D341Med (cell line): Measurements from ENCODE around the gene TNNI3K.

Source experiments
- DNase-seq: peaks from one replicate; pipeline ENCODE4 v3.0.0; 2012; ENCODE audit warnings: low spot score

The TNNI3K gene

DNA sequence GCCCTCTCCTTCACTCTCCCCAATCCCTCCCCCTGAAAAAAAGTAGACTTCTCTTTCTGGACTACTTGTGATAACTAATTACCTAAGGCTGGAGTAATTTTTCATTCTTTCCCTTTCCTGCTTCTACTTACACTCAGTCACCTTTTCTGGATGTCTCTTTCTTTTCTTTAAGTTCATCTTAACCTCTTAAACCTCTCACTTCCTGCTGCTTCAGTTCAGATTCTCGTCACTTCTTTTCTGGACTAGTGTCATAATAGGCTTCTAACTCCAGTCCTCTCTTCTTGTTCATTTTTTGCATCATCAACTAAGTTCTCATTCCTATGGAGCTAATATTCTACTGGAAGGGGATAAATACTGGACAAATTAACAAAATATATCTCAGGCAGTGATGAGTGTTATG is 201.8 kb downstream of the TNNI3K start:
- DNase-seq, result no peak

- no peak for DNase-seq
Measured at GRCh38 chr1:74452035-74452434, 216.8 kb downstream of the TNNI3K start.

DNA sequence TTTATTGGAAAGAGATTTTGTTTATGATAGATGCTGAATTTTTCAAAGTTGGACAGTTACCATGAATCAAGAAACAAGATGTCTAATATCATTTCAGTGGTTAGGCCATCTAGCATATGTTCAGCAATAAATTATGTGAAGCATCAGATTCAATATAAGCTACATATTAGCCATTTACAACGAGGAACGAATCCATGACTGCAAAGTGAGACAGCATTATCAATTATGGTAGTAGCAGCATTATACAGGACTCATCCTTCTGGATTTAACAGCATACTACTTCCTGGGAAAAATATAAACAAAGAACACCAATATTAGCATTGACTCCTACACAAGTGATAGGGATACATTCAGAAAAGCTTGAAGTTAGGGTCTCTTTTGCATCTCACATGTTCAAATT is 218.1 kb downstream of the TNNI3K start:
- DNase-seq, result no peak

DNA sequence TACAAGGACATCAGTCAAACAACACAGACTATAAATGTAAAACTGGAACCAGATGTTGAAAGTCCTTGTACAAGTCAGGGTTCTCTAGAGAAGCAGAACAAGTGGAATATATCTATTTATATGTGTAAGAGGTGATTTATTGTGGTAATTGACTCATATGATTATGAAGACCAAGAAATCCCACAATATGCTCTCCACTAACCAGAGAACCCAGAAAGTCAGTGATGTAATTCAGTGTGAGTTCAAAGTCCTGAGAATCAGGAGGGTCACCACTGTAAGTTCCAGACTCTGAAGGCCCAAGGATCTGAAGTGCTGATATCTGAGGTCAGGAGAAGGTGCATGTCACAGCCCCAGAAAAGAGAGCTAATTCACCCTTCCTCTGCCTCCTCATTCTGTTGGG is 220.2 kb downstream of the TNNI3K start:
- DNase-seq, result no peak

GRCh38 chr1:74457253-74457652 is 222.1 kb downstream of the TNNI3K start:
- no peak for DNase-seq

GRCh38 chr1:74463333-74463988 is 228.3 kb downstream of the TNNI3K start:
- no peak for DNase-seq

- DNase-seq, result no peak
Measured at GRCh38 chr1:74464037-74464436, 228.8 kb downstream of the TNNI3K start.

GRCh38 chr1:74465193-74465681 is 230.1 kb downstream of the TNNI3K start:
- no peak for DNase-seq

DNA sequence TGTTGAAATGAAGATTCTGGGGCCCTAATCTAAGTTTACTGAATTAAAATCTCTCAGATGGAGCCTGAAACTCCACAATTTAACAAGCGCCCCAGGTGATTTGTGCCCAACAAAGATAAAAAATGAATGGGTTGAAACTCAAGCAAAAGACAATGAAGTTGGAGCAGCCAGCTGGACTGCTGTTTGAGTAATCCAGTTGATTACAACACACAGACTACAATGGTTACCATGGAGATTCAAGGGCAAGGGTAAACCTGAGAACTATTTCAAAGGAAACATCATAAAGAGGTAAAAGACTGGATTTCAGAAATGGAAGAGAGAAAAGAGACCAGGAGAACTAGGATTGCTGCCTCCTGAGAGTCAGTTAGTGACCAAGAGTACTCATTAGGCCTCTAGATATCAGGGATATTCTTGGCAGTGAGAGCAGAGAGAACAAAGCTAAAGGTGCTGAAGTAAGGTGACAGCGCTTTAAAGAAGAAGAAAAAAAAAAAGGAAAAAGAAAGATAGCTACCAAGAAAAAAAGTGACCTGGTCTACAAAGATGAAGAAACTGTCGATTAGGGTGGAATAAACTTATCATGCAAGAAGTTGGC is 232.7 kb downstream of the TNNI3K start:
- no peak for DNase-seq

DNA sequence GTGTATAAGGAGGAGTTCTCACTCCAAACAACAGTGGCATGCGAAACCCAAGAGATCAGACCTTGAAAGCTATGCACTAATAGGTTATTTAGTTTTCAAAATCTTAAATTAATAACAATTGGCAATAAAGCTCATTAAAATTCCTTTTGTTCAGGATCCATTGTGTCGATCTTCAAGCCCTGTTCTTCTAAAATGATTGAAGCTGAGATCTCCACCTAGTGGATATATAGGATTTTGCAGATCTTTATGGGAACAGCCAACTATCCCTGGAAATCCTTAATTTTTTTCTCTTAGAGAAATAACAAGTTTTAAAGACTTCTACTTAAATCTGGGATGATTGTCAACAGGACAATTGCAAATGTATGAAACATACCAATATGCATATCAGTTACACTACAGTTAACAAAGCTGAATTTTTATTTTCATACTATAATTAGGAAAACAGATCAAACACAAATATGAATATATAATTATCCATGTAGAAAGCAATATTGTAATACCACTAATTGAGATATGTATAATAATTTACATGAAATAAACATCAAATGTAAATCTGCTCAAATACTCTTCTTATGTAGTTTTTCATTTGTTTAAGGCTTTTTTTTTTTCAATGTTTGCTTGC is 233.9 kb downstream of the TNNI3K start:
- DNase-seq, result peak; percentile 45

GRCh38 chr1:74470251-74470650 is 235.1 kb downstream of the TNNI3K start:
- no peak for DNase-seq

DNA sequence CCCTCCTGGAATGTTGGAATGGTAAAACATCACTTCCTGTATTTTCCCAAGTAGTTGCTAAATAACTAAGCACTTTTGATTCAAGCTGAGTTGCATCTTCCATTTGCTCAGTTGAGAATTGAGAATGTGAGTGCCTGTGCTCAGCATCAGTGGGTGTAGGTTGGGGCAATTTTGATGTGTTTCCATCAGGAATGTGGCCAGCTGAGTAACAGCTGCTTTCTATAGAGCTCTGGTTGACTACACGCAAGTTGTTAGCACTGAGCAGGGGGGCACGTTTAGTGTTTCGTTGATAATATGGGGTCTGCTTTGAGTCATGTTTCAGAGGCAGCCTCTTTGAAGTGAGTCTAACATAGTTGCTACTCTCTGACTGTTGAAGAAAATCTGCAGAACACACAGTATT is 235.7 kb downstream of the TNNI3K start:
- DNase-seq, result no peak

- no peak for DNase-seq
Measured at GRCh38 chr1:74471470-74471869, 236.3 kb downstream of the TNNI3K start.

- DNase-seq, result no peak
Measured at GRCh38 chr1:74474585-74474984, 239.4 kb downstream of the TNNI3K start.

DNA sequence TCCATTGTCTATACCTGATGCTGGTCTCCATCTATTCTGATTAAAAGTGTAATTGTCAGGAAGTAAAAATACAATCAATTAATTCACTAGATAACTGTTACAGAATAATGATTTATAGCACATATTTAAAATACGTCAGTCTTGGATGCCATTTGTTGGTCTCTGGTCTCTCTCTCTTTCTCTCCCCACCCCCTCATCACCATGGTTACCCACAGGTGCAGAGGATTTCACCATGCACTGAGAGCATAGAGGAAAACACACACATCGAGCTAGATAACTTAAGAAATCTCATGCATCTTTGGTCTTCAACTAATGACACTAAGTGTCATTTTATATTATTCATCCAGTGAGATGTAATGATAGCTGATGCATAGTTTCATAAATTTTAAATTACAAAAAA is 243.8 kb downstream of the TNNI3K start:
- DNase-seq, result no peak

DNA sequence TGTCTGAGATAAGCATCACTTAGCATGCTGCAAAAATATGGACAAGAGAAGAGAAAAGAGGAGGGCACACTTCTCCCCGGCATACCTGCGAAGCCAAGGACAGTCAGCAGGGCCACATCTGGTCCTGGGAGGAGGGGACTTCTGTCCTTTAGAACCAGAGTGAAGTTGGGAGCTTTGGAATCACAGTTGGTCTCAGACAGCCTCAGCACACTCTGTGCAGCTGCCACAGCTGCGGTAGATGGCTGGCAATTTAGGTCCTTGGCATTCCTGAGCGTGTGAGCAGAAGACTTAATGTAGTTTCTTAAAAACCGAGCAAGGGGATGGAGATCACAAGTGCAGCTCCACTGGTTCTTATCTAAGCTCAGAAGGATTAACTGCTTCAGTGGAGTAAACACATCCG is 244.9 kb downstream of the TNNI3K start:
- DNase-seq, result no peak

- DNase-seq, result no peak
Measured at GRCh38 chr1:74481607-74482006, 246.4 kb downstream of the TNNI3K start.

DNA sequence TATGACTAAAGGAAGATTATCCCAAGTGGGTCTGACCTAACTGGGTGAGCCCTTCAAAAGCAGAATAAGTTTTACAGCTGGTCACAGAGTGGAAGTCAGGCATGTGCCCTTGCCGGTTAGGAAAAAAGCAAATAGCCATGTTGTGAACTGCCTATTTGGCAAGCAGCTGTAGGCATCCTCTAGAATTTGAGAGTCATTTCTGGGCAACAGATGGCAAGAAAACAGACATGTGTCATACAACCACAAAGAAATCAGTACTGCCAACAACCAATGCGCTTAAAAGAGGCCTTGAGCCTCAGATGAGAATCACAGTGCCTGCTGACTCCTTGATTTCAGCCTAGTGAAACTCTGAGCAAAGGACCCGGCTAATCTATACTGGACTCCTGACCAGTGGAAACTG is 250.4 kb downstream of the TNNI3K start:
- DNase-seq, result no peak

- no peak for DNase-seq
Measured at GRCh38 chr1:74486036-74486435, 250.8 kb downstream of the TNNI3K start.

DNA sequence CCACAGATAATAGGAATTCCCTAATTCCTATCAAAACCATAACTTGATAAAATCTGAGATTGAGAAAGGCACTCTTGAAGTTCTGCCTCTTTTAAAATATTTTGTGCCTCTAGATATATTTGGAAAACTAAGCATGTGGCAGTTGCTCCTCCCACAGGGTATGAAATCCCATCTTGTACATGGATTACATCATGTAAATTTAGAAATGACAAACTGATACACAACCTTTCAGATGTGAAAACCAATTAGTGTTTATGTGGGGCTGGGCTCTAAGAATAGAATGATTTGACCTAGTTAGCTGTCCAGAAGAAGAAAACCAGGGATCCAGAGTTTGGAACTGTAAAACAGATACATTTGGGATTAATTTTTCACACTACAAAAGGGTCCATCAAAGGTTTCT is 261.5 kb downstream of the TNNI3K start:
- no peak for DNase-seq

DNA sequence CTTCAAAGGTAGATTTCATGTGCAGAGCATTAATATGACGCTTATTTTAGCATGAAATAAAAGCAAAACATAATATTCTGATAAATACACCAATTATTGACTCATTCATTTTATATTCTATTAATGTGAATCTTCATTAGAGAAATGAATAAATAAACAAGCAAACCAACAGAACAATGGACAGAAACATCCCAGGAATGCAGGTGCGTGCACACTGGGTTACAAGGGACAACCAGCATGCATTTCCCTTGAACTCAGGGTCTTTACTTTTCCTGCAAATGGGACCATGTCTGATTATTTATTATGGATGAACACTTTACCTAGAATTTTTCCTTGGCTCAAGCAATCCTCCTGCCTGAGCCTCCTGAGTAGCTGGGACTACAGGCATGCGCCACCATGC is 263.7 kb downstream of the TNNI3K start:
- DNase-seq, result no peak

DNA sequence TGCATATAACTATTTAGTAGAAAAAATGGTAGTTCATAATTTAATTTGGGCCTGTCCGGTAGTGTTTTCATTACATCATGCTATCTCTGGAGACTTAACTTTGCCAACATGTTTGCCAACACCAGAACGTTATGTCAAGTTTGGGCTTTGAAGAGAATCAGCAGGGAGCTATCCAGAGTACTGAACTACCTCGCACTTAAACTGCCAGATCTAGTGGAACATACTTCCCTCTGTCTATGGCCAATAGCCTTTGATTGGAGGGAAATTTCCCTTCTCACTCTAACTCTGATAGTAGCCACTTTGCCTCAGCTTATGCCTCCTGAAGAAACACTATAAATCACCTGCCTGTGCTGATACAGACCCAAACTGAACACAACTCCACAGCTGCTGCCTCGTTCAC is 267.2 kb downstream of the TNNI3K start:
- no peak for DNase-seq

- DNase-seq, result no peak
Measured at GRCh38 chr1:74502858-74503257, 267.7 kb downstream of the TNNI3K start.
